Measurements from ENCODE around the gene NFKB2. TPM values are rescaled to one million over a fixed set of nuclear protein-coding genes. Genes with fewer than 3 reads are reported as not detected.
A peak's percentile ranks its signal among the peaks of the same experiment; 100 is the strongest.

Gene NFKB2
- polyA plus RNA-seq, 1 donor from 2014 or later: 42.8 TPM

GRCh38 chr10:102384053-102384452, 11.5 kb upstream of the NFKB2 start:
- Mint-ChIP-seq H3K27ac (peak overlapping the region in 2 of 3 donors; percentile 41 to 78), H3K36me3 (peaks cover 4% of the 10 kb centered on the region), H3K4me1 (peaks cover 0 to 13% (median 4%) of the 10 kb centered on the region in 3 donors), H3K9me3 (no peaks in the 10 kb centered on the region), H3K4me3 (peak overlapping the region in 2 of 4 donors; percentile 38 to 74), H3K27me3 (no peaks in the 10 kb centered on the region)

GRCh38 chr10:102384606-102385429, 10.7 kb upstream of the NFKB2 start:
- Mint-ChIP-seq H3K27ac (peak overlapping the region in 1 of 3 donors; percentile 78), H3K27me3 (no peaks in the 10 kb centered on the region), H3K36me3 (peaks cover 4% of the 10 kb centered on the region), H3K4me1 (peaks cover 0 to 13% (median 4%) of the 10 kb centered on the region in 3 donors), H3K4me3 (peak overlapping the region in 1 of 4 donors; percentile 74), H3K9me3 (no peaks in the 10 kb centered on the region)

GRCh38 chr10:102389894-102390293, 5.6 kb upstream of the NFKB2 start:
- H3K27ac Mint-ChIP-seq: peak overlapping the region in 2 of 3 donors; percentile 39 to 63
- no peaks in the 10 kb centered on the region for H3K36me3 Mint-ChIP-seq
- H3K27me3 Mint-ChIP-seq: no peaks in the 10 kb centered on the region
- peak overlapping the region in 1 of 4 donors; percentile 28 for H3K4me3 Mint-ChIP-seq
- peaks cover 4 to 13% (median 6%) of the 10 kb centered on the region in 3 donors for H3K4me1 Mint-ChIP-seq
- no peaks in the 10 kb centered on the region for H3K9me3 Mint-ChIP-seq

GRCh38 chr10:102392306-102392705, 3.2 kb upstream of the NFKB2 start:
- Mint-ChIP-seq H3K27ac (peak overlapping the region in 1 of 3 donors; percentile 100), H3K9me3 (no peaks in the 10 kb centered on the region), H3K27me3 (no peaks in the 10 kb centered on the region), H3K4me1 (peaks cover 8 to 15% (median 13%) of the 10 kb centered on the region in 3 donors), H3K36me3 (peaks cover 3% of the 10 kb centered on the region), H3K4me3 (peak overlapping the region in 1 of 4 donors; percentile 98)

GRCh38 chr10:102393411-102394078, 2.0 kb upstream of the NFKB2 start:
- peaks cover 8 to 26% (median 17%) of the 10 kb centered on the region in 3 donors for H3K4me1 Mint-ChIP-seq
- peak overlapping the region; percentile 98 for H3K4me3 Mint-ChIP-seq
- H3K36me3 Mint-ChIP-seq: peaks cover 3% of the 10 kb centered on the region
- no peaks in the 10 kb centered on the region for H3K27me3 Mint-ChIP-seq
- no peaks in the 10 kb centered on the region for H3K9me3 Mint-ChIP-seq
- peak overlapping the region; percentile 100 for H3K27ac Mint-ChIP-seq

- Mint-ChIP-seq H3K27ac (peak overlapping the region; percentile 100), H3K9me3 (no peaks in the 10 kb centered on the region), H3K4me3 (peak overlapping the region; percentile 98), H3K4me1 (peaks cover 8 to 26% (median 22%) of the 10 kb centered on the region in 3 donors), H3K36me3 (peaks cover 3% of the 10 kb centered on the region), H3K27me3 (no peaks in the 10 kb centered on the region)
Observed at GRCh38 chr10:102394079-102394800, 1.3 kb upstream of the NFKB2 start.

GRCh38 chr10:102394801-102395399, 605 bp upstream of the NFKB2 start:
- H3K4me1 Mint-ChIP-seq: peaks cover 8 to 30% (median 27%) of the 10 kb centered on the region in 3 donors
- H3K9me3 Mint-ChIP-seq: no peaks in the 10 kb centered on the region

GRCh38 chr10:102396317-102396650, 779 bp downstream of the NFKB2 start:
- peak overlapping the region; percentile 98 for H3K4me3 Mint-ChIP-seq
- H3K27me3 Mint-ChIP-seq: no peaks in the 10 kb centered on the region
- no peaks in the 10 kb centered on the region for H3K9me3 Mint-ChIP-seq
- H3K27ac Mint-ChIP-seq: peak overlapping the region; percentile 100
- peaks cover 8 to 32% (median 30%) of the 10 kb centered on the region in 3 donors for H3K4me1 Mint-ChIP-seq
- H3K36me3 Mint-ChIP-seq: peaks cover 5% of the 10 kb centered on the region

More at GRCh38 chr10:102394801-102395399, 605 bp upstream of the NFKB2 start:
- H3K4me3 Mint-ChIP-seq: peak overlapping the region; percentile 98
- H3K27ac Mint-ChIP-seq: peak overlapping the region; percentile 100
- peaks cover 3% of the 10 kb centered on the region for H3K36me3 Mint-ChIP-seq
- no peaks in the 10 kb centered on the region for H3K27me3 Mint-ChIP-seq

- no peaks in the 10 kb centered on the region for H3K9me3 Mint-ChIP-seq
Observed at GRCh38 chr10:102396730-102397151, 1.2 kb downstream of the NFKB2 start.

GRCh38 chr10:102397222-102398171, 2.0 kb downstream of the NFKB2 start:
- H3K27me3 Mint-ChIP-seq: no peaks in the 10 kb centered on the region
- peaks cover 8 to 32% (median 31%) of the 10 kb centered on the region in 3 donors for H3K4me1 Mint-ChIP-seq
- peak overlapping the region; percentile 100 for H3K27ac Mint-ChIP-seq
- peaks cover 5% of the 10 kb centered on the region for H3K36me3 Mint-ChIP-seq
- H3K9me3 Mint-ChIP-seq: no peaks in the 10 kb centered on the region
- peak overlapping the region; percentile 98 for H3K4me3 Mint-ChIP-seq

More at GRCh38 chr10:102396730-102397151, 1.2 kb downstream of the NFKB2 start:
- Mint-ChIP-seq H3K4me3 (peak overlapping the region; percentile 98), H3K36me3 (peaks cover 5% of the 10 kb centered on the region), H3K4me1 (peaks cover 8 to 32% (median 31%) of the 10 kb centered on the region in 3 donors), H3K27ac (peak overlapping the region; percentile 100), H3K27me3 (no peaks in the 10 kb centered on the region)

GRCh38 chr10:102398172-102399020, 2.9 kb downstream of the NFKB2 start:
- Mint-ChIP-seq H3K36me3 (peaks cover 5% of the 10 kb centered on the region), H3K9me3 (no peaks in the 10 kb centered on the region), H3K4me1 (peaks cover 8 to 28% (median 25%) of the 10 kb centered on the region in 3 donors), H3K27ac (peak overlapping the region; percentile 90 to 100 (median 93)), H3K4me3 (peak overlapping the region; percentile 66 to 98 (median 87)), H3K27me3 (no peaks in the 10 kb centered on the region)

GRCh38 chr10:102399217-102400021, 3.9 kb downstream of the NFKB2 start:
- peak overlapping the region; percentile 90 to 100 (median 93) for H3K27ac Mint-ChIP-seq
- no peaks in the 10 kb centered on the region for H3K9me3 Mint-ChIP-seq
- H3K36me3 Mint-ChIP-seq: peaks cover 5% of the 10 kb centered on the region
- H3K4me3 Mint-ChIP-seq: peak overlapping the region; percentile 72 to 98 (median 86)
- peaks cover 10 to 25% (median 25%) of the 10 kb centered on the region in 3 donors for H3K4me1 Mint-ChIP-seq
- H3K27me3 Mint-ChIP-seq: no peaks in the 10 kb centered on the region
